ENCODE results near the gene ROR1. TPM values are rescaled to one million over a fixed set of nuclear protein-coding genes. Genes with fewer than 3 reads are reported as not detected.

The ROR1 gene
- total and polyA plus RNA-seq, 2 of the 13 experiments (the other 11 are each of a cell fraction or from before 2014, with no cell fraction given), result 0.58 to 2.3 TPM

GRCh38 chr1:63730211-63730610 lies 43.6 kb upstream of the ROR1 start:
- Histone ChIP-seq H3K36me3 (replicated peaks in 1 of 2; ENCODE audit: control insufficient read depth in 1 of 2, insufficient read depth in 2 of 2, low read length in 2 of 2) (no peaks in the 10 kb centered on the region), H3K27me3 (ENCODE audit: control insufficient read depth in 1 of 2, insufficient read depth in 2 of 2, low read length in 2 of 2) (peaks cover 1 to 6% of the 10 kb centered on the region in 2 experiments; a peak in 4 of 5 replicates), H3K9ac (ENCODE audit: insufficient read depth, low read depth, low read length) (no peak overlapping the region), H3K27ac (ENCODE audit: extremely low read length, insufficient read depth, low read length) (no peak overlapping the region), H3K9me3 (ENCODE audit: low read length) (no peaks in the 10 kb centered on the region), H3K79me2 (ENCODE audit: insufficient read depth, low read length) (no peaks in the 10 kb centered on the region), H3K4me1 (ENCODE audit: insufficient read depth, low read length) (no peaks in the 10 kb centered on the region), H4K20me1 (ENCODE audit: insufficient read depth, low read length) (no peaks in the 10 kb centered on the region), H3K4me2 (ENCODE audit: low read depth, low read length) (no peak overlapping the region), H2AFZ (ENCODE audit: low read length) (no peak overlapping the region), H3K4me3 (replicated peaks in 1 of 3; ENCODE audit: insufficient read depth in 1 of 3, low read depth in 2 of 3, low read length in 3 of 3) (no peak overlapping the region)
- no TSS peak for BruUV-seq (replicated peaks)
- WGBS (ENCODE audit: low lambda C conversion rate), result 40% methylated on average over 4 of the region's 4 CpGs
- ATAC-seq (no peak), DNase-seq (ENCODE audit: low spot score) (no peak), FAIRE-seq (no peak)
- ChIA-PET CTCF (ENCODE audit: low intra/inter-chr PET ratio, low total read pairs) (no interaction called here), POLR2A (no interaction called here)
- in situ Hi-C loops (cut with HindIII; ENCODE audit: extremely low pct_ligation_motif_present, low pct_unique_long_range_greater_than_20kb) (no loop called here), intact Hi-C loops (cut with micrococcal nuclease; ENCODE audit: unreplicated experiment) (no loop called here)
- TF ChIP-seq RFX1 (IDR thresholded peaks at IDR 0.05), result peak; percentile 11; the same call in 1 of the 2 replicates
- TF ChIP-seq, protein P1, sequence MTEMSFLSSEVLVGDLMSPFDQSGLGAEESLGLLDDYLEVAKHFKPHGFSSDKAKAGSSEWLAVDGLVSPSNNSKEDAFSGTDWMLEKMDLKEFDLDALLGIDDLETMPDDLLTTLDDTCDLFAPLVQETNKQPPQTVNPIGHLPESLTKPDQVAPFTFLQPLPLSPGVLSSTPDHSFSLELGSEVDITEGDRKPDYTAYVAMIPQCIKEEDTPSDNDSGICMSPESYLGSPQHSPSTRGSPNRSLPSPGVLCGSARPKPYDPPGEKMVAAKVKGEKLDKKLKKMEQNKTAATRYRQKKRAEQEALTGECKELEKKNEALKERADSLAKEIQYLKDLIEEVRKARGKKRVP (CRISPR knock-in tag; IDR thresholded peaks at IDR 0.05), result no peak

DNA sequence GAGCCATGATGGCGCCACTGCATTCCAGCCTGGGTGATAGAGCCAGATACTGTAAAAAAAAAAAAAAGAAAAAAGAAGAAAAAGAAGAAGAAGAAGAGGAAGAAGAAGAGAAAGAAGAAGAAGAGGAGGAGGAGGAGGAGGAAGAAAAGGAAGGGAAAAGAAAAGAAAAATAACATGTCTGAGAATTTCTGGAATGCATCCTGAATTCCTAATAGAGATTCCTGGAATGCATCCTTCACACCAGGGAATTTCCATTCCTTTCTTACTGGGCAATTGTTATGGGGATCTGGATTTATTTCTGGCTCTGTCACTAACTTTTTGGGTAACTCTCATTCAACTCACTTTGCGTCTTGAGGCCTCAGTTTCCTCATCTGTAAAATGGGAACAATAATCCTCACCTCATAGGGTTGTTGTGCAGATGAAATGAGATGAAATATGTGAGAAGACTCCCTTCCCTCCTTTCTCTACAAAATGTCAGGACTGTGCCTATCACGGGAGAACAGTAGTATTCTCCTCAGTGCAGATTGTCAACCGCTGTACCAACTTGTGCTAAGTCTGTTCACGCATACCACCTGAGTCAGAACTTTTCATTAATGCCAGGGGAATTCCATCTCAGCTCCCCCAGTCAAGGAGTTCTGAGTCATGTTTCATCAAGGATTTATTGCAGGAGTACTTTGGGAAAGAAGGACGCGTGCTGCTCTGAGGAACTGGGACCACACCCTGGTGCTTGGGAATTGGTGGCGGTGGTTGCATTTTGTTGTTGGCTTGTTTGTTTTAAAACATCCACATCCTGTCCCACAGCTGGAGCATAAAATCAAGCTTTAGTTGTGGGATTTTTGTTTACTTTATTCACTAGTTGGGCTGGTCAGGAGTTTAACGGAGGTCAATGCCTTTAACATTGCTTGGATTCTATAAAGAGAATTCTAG lies 42.4 kb upstream of the ROR1 start:
- no peaks in the 10 kb centered on the region for H4K20me1 ChIP-seq (ENCODE audit: insufficient read depth, low read length)
- H2AFZ ChIP-seq (ENCODE audit: low read length), result no peak overlapping the region
- no peak overlapping the region for H3K4me3 ChIP-seq (replicated peaks in 1 of 3; ENCODE audit: insufficient read depth in 1 of 3, low read depth in 2 of 3, low read length in 3 of 3)
- FAIRE-seq, result no peak
- ATAC-seq, result no peak
- in situ Hi-C loops (cut with HindIII; ENCODE audit: extremely low pct_ligation_motif_present, low pct_unique_long_range_greater_than_20kb), result no loop called here
- no peaks in the 10 kb centered on the region for H3K79me2 ChIP-seq (ENCODE audit: insufficient read depth, low read length)
- ChIA-PET POLR2A (no interaction called here), CTCF (ENCODE audit: low intra/inter-chr PET ratio, low total read pairs) (no interaction called here)
- H3K27me3 ChIP-seq (ENCODE audit: control insufficient read depth in 1 of 2, insufficient read depth in 2 of 2, low read length in 2 of 2), result peaks cover 1 to 6% of the 10 kb centered on the region in 2 experiments; a peak in 4 of 5 replicates
- DNase-seq (ENCODE audit: low spot score), result no peak
- no peaks in the 10 kb centered on the region for H3K4me1 ChIP-seq (ENCODE audit: insufficient read depth, low read length)
- no peaks in the 10 kb centered on the region for H3K36me3 ChIP-seq (replicated peaks in 1 of 2; ENCODE audit: control insufficient read depth in 1 of 2, insufficient read depth in 2 of 2, low read length in 2 of 2)
- intact Hi-C loops (cut with micrococcal nuclease; ENCODE audit: unreplicated experiment), result no loop called here
- no peak overlapping the region for H3K4me2 ChIP-seq (ENCODE audit: low read depth, low read length)
- H3K9ac ChIP-seq (ENCODE audit: insufficient read depth, low read depth, low read length), result no peak overlapping the region
- WGBS (ENCODE audit: low lambda C conversion rate), result 42% methylated on average over 9 of the region's 9 CpGs
- H3K9me3 ChIP-seq (ENCODE audit: low read length), result no peaks in the 10 kb centered on the region
- no peak overlapping the region for H3K27ac ChIP-seq (ENCODE audit: extremely low read length, insufficient read depth, low read length)
- BruUV-seq (replicated peaks), result no TSS peak
- no peak for TF ChIP-seq ZNF282 (IDR thresholded peaks at IDR 0.05; ENCODE audit: partially characterized antibody)
- peak; percentile 67; the same call in 1 of the 2 replicates for TF ChIP-seq ZNF629 (CRISPR knock-in tag; conservative IDR thresholded peaks at IDR 0.05)
- TF ChIP-seq, protein P2, sequence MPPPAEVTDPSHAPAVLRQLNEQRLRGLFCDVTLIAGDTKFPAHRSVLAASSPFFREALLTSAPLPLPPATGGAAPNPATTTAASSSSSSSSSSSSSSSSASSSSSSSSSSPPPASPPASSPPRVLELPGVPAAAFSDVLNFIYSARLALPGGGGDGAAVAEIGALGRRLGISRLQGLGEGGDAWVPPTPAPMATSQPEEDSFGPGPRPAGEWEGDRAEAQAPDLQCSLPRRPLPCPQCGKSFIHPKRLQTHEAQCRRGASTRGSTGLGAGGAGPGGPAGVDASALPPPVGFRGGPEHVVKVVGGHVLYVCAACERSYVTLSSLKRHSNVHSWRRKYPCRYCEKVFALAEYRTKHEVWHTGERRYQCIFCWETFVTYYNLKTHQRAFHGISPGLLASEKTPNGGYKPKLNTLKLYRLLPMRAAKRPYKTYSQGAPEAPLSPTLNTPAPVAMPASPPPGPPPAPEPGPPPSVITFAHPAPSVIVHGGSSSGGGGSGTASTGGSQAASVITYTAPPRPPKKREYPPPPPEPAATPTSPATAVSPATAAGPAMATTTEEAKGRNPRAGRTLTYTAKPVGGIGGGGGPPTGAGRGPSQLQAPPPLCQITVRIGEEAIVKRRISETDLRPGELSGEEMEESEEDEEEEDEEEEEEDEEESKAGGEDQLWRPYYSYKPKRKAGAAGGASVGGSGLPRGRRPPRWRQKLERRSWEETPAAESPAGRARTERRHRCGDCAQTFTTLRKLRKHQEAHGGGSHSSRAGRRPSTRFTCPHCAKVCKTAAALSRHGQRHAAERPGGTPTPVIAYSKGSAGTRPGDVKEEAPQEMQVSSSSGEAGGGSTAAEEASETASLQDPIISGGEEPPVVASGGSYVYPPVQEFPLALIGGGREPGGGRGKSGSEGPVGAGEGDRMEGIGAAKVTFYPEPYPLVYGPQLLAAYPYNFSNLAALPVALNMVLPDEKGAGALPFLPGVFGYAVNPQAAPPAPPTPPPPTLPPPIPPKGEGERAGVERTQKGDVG (CRISPR knock-in tag; IDR thresholded peaks at IDR 0.05; ENCODE audit: borderline replicate concordance), result no peak

Data from HepG2 (cell line).